Lower leg skin (tissue), 3 donors: ENCODE data around the gene SLC13A3.

ENCODE experiments used
- CTCF ChIP-seq, 3 donors: fragments of 450-650 bp; IDR thresholded peaks; one replicate each; pipeline ENCODE4 v1.5.1; 2016; ENCODE audit warnings: antibody characterized with exemption in 3 of 3, mild to moderate bottlenecking in 3 of 3, moderate library complexity in 2 of 3
- POLR2A ChIP-seq, 2 donors: fragments of 450-650 bp; IDR thresholded peaks; one replicate each; pipeline ENCODE4 v1.6.1; 2016 to 2017; ENCODE audit warnings: antibody characterized with exemption in 2 of 2, mild to moderate bottlenecking in 1 of 2, moderate library complexity in 1 of 2

- TF ChIP-seq CTCF (IDR thresholded peaks at IDR 0.05) = no peak
- no peak for TF ChIP-seq POLR2A (IDR thresholded peaks at IDR 0.05)
Observed at GRCh38 chr20:46553926-46554325, 97.3 kb downstream of the SLC13A3 start.
